MM.1S (cell line): ENCODE data around the gene INCA1.

Source experiments
- DNase-seq: peaks from one replicate; pipeline ENCODE4 v3.0.0-alpha.2; 2015
- H2AFZ ChIP-seq: fragments of 300-600 bp; sonication (generic); 2 replicates; pipeline ENCODE4 v1.6.0; 2016; ENCODE audit warnings: antibody characterized with exemption, low read length
- H3F3A ChIP-seq: fragments of 300-600 bp; sonication (generic); 2 replicates; pipeline ENCODE4 v1.6.1; 2016; ENCODE audit warnings: mild to moderate bottlenecking, antibody characterized with exemption, low read length, moderate library complexity, mixed read lengths; ENCODE audit not compliant: insufficient read depth
- H3K27ac ChIP-seq: fragments of 300-600 bp; sonication (generic); 2 replicates; pipeline ENCODE4 v1.5.1; 2016; ENCODE audit warnings: mild to moderate bottlenecking, low read length
- H3K27me3 ChIP-seq: fragments of 300-600 bp; sonication (generic); replicated peaks from 2 replicates; pipeline ENCODE4 v1.6.0; 2016; ENCODE audit warnings: low read length; ENCODE audit not compliant: insufficient read depth
- H3K36me3 ChIP-seq: fragments of 300-600 bp; sonication (generic); replicated peaks from 2 replicates; pipeline ENCODE4 v1.6.1; 2016; ENCODE audit warnings: mild to moderate bottlenecking, low read length, mixed read lengths; ENCODE audit not compliant: insufficient read depth
- H3K4me1 ChIP-seq: fragments of 300-600 bp; sonication (generic); 2 replicates; pipeline ENCODE4 v1.6.1; 2016; ENCODE audit warnings: low read length, mixed read lengths
- H3K4me2 ChIP-seq: fragments of 300-600 bp; sonication (generic); 2 replicates; pipeline ENCODE4 v1.6.0; 2016; ENCODE audit warnings: low read depth, low read length
- H3K4me3 ChIP-seq: fragments of 300-600 bp; sonication (generic); 2 replicates; pipeline ENCODE4 v1.5.1; 2016; ENCODE audit warnings: low read length, mixed read lengths
- H3K79me2 ChIP-seq: fragments of 300-600 bp; sonication (generic); 2 replicates; pipeline ENCODE4 v1.6.1; 2016; ENCODE audit warnings: mixed run types, low read length, mixed read lengths
- H3K9ac ChIP-seq: fragments of 300-600 bp; sonication (generic); 2 replicates; pipeline ENCODE4 v1.6.1; 2016; ENCODE audit warnings: low read length, mixed read lengths
- H3K9me2 ChIP-seq: fragments of 300-600 bp; sonication (generic); replicated peaks from 2 replicates; pipeline ENCODE4 v1.6.1; 2016; ENCODE audit warnings: mild to moderate bottlenecking, low read length, mixed read lengths; ENCODE audit not compliant: insufficient read depth
- H3K9me3 ChIP-seq: fragments of 300-600 bp; sonication (generic); replicated peaks from 2 replicates; pipeline ENCODE4 v1.6.1; 2016; ENCODE audit warnings: mild to moderate bottlenecking, low read length, mixed read lengths; ENCODE audit not compliant: insufficient read depth
- H4K20me1 ChIP-seq: fragments of 300-600 bp; sonication (generic); 2 replicates; pipeline ENCODE4 v1.6.1; 2016; ENCODE audit warnings: mild to moderate bottlenecking, low read length, moderate library complexity, mixed read lengths; ENCODE audit not compliant: insufficient read depth
- CTCF ChIP-seq: fragments of 300-600 bp; sonication (generic); IDR thresholded peaks from 2 replicates; pipeline ENCODE4 v1.5.1; 2016; ENCODE audit warnings: antibody characterized with exemption, low read length, mixed read lengths
- EZH2 ChIP-seq: fragments of 300-600 bp; sonication (generic); optimal IDR thresholded peaks from 2 replicates; pipeline ENCODE3; 2017; ENCODE audit warnings: low read depth, mild to moderate bottlenecking, antibody characterized with exemption, low read length, mixed read lengths
- EZH2phosphoT487 ChIP-seq: fragments of 300-600 bp; sonication (generic); IDR thresholded peaks from 2 replicates; pipeline ENCODE4 v1.6.1; 2018; ENCODE audit warnings: antibody characterized with exemption, low read length

Gene INCA1

GRCh38 chr17:4982305-4982704 lies 15.0 kb downstream of the INCA1 start:
- peaks cover 14% of the 10 kb centered on the region; the same call in 1 of the 2 replicates for H3K79me2 ChIP-seq
- peaks cover 10% of the 10 kb centered on the region; the same call in 1 of the 2 replicates for H3K4me1 ChIP-seq
- TF ChIP-seq CTCF = no peak
- no peak for TF ChIP-seq EZH2phosphoT487
- TF ChIP-seq EZH2 = no peak
- no peaks in the 10 kb centered on the region for H3K36me3 ChIP-seq
- no peaks in the 10 kb centered on the region for H4K20me1 ChIP-seq
- no peaks in the 10 kb centered on the region for H3K9me2 ChIP-seq
- H3K4me2 ChIP-seq = no peak overlapping the region
- no peak overlapping the region for H3K27ac ChIP-seq
- no peak overlapping the region for H3K9ac ChIP-seq
- H3K9me3 ChIP-seq = no peaks in the 10 kb centered on the region
- no peak overlapping the region for H2AFZ ChIP-seq
- no peaks in the 10 kb centered on the region for H3F3A ChIP-seq
- no peaks in the 10 kb centered on the region for H3K27me3 ChIP-seq
- no peak for DNase-seq
- H3K4me3 ChIP-seq = no peak overlapping the region

- peak; percentile 78 for TF ChIP-seq CTCF
- TF ChIP-seq EZH2phosphoT487 = no peak
- TF ChIP-seq EZH2 = no peak
- H3K4me2 ChIP-seq = no peak overlapping the region
- H3K9ac ChIP-seq = no peak overlapping the region
Observed at GRCh38 chr17:4980644-4981216, 16.6 kb downstream of the INCA1 start.

GRCh38 chr17:4978726-4979125 lies 18.6 kb downstream of the INCA1 start:
- no peak for DNase-seq
- no peaks in the 10 kb centered on the region for H3K27me3 ChIP-seq
- no peaks in the 10 kb centered on the region for H3F3A ChIP-seq
- no peak for TF ChIP-seq EZH2
- no peaks in the 10 kb centered on the region for H4K20me1 ChIP-seq
- H3K9ac ChIP-seq = no peak overlapping the region
- no peaks in the 10 kb centered on the region for H3K9me3 ChIP-seq
- H3K4me2 ChIP-seq = no peak overlapping the region
- H3K79me2 ChIP-seq = no peaks in the 10 kb centered on the region
- H3K9me2 ChIP-seq = no peaks in the 10 kb centered on the region
- no peaks in the 10 kb centered on the region for H3K36me3 ChIP-seq
- H3K4me1 ChIP-seq = no peaks in the 10 kb centered on the region
- no peak overlapping the region for H2AFZ ChIP-seq
- no peak overlapping the region for H3K4me3 ChIP-seq
- H3K27ac ChIP-seq = no peak overlapping the region

More at GRCh38 chr17:4980644-4981216, 16.6 kb downstream of the INCA1 start:
- 0 out of 2 replicates have a peak, but pooled peaks cover under 1% of the 10 kb centered on the region for H3K4me1 ChIP-seq
- H4K20me1 ChIP-seq = no peaks in the 10 kb centered on the region
- no peaks in the 10 kb centered on the region for H3K9me2 ChIP-seq
- H3K9me3 ChIP-seq = no peaks in the 10 kb centered on the region
- H3K27ac ChIP-seq = no peak overlapping the region
- no peaks in the 10 kb centered on the region for H3F3A ChIP-seq
- H3K79me2 ChIP-seq = peaks cover 1% of the 10 kb centered on the region; the same call in 1 of the 2 replicates
- no peaks in the 10 kb centered on the region for H3K36me3 ChIP-seq
- peak; percentile 58 for DNase-seq
- no peak overlapping the region for H3K4me3 ChIP-seq
- no peaks in the 10 kb centered on the region for H3K27me3 ChIP-seq
- H2AFZ ChIP-seq = no peak overlapping the region

- H3F3A ChIP-seq = 0 out of 2 replicates have a peak, but pooled peaks cover 4% of the 10 kb centered on the region
- H3K27me3 ChIP-seq = no peaks in the 10 kb centered on the region
- H3K4me2 ChIP-seq = no peak overlapping the region
- no peaks in the 10 kb centered on the region for H3K36me3 ChIP-seq
- no peak overlapping the region for H2AFZ ChIP-seq
- no peaks in the 10 kb centered on the region for H4K20me1 ChIP-seq
- no peak for DNase-seq
- no peaks in the 10 kb centered on the region for H3K9me2 ChIP-seq
- no peaks in the 10 kb centered on the region for H3K9me3 ChIP-seq
- H3K27ac ChIP-seq = no peak overlapping the region
- H3K79me2 ChIP-seq = no peaks in the 10 kb centered on the region
- H3K4me1 ChIP-seq = no peaks in the 10 kb centered on the region
- TF ChIP-seq EZH2phosphoT487 (no peak), CTCF (no peak), EZH2 (no peak)
- no peak overlapping the region for H3K4me3 ChIP-seq
- no peak overlapping the region for H3K9ac ChIP-seq
Observed at GRCh38 chr17:4974115-4974670, 23.1 kb downstream of the INCA1 start.
